ENCODE measurements around the gene SDCBP2.

DNA sequence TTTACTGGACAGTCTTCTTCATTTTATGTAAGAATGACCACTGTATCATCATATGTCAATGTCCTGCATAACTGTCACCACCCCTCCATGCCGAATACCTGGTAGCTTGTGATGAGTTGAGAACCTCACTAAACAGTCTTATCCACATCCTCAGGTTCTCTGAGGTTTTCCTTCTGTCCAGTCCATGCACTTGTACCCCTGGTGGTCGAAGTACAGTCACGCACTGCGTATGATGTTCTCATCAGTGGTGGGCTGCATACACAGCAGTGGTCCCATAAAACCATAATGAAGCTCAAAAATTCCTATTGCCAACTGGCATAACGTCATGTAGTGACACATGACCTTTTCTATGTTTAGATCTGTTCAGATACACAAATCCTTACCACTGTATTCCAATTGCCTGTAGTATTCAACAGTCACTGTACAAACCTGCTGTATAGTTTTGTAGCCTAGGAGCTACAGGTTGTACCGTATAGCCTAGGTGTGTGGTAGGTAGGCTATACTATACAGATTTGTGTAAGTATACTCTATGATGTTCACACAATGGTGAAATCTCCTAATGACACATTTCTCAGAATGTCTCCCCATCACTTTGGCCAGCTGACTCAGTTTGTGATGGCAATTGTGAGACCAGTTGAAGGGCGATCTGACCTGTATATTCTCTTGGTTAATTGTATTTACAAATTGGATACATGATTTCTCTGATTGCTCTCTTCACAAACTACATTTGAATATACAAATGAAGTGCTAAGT is 31.3 kb upstream of the SDCBP2 start:
- TF ChIP-seq POLR2AphosphoS5 (IDR thresholded peaks at IDR 0.05; ENCODE audit: low read length) (no peak), EP300 (IDR thresholded peaks at IDR 0.05; ENCODE audit: borderline replicate concordance in 1 of 2, control insufficient read depth in 1 of 2, low read depth in 2 of 2, low read length in 2 of 2) (no peak), CTCF (IDR thresholded peaks at IDR 0.05 in 2 of 3, conservative IDR thresholded peaks at IDR 0.05 in 1 of 3; ENCODE audit: control insufficient read depth in 2 of 3, extremely low read depth in 1 of 3, insufficient read depth in 1 of 3, low read depth in 3 of 3, low read length in 3 of 3) (no peak), CREM (IDR thresholded peaks at IDR 0.05; ENCODE audit: low read depth) (no peak)

Measured in GM12878 (cell line).